Measurements from ENCODE around the gene DEK. TPM values are rescaled to one million over a fixed set of nuclear protein-coding genes. Genes with fewer than 3 reads are reported as not detected.

Gene DEK
- total and polyA plus RNA-seq, 2 donors (not counting 1 experiment from before 2014, with no cell fraction given), result 13.6 to 114 TPM

- H2AFZ ChIP-seq (ENCODE audit: insufficient read depth, low read depth, low read length, poor library complexity, severe bottlenecking), result no peak overlapping the region
- peaks cover 12% of the 10 kb centered on the region for H3K4me1 Mint-ChIP-seq
- POLR2A ChIA-PET, result no interaction called here
- H3K79me2 ChIP-seq (ENCODE audit: control insufficient read depth, insufficient read depth, low read length), result peaks cover 24% of the 10 kb centered on the region
- no peaks in the 10 kb centered on the region for H3K9me3 ChIP-seq (ENCODE audit: control extremely low read depth in 1 of 3, control insufficient read depth in 2 of 3, insufficient read depth in 1 of 3, low read length in 2 of 3)
- DNase-seq, result no peak
- no peak overlapping the region for H3K4me2 ChIP-seq (replicated peaks; ENCODE audit: low read depth, low read length, poor library complexity, severe bottlenecking)
- no peaks in the 10 kb centered on the region for H3K4me1 ChIP-seq (ENCODE audit: control insufficient read depth in 2 of 2, insufficient read depth in 2 of 2, low read length in 2 of 2)
- 90% methylated on average over 2 of the region's 3 CpGs for WGBS (ENCODE audit: insufficient coverage)
- intact Hi-C loops (cut with micrococcal nuclease), result no loop called here
- H3K27ac Mint-ChIP-seq, result no peak overlapping the region
- CTCF ChIA-PET, result no interaction called here
- no peak for TF ChIP-seq CTCF (IDR thresholded peaks at IDR 0.05)
- TF ChIP-seq EZH2 (IDR thresholded peaks at IDR 0.05; ENCODE audit: borderline replicate concordance, insufficient read depth, low read depth, low read length, poor library complexity, severe bottlenecking), result no peak
- no peak overlapping the region for H3K27ac ChIP-seq (ENCODE audit: low read length in 2 of 2)
- no peaks in the 10 kb centered on the region for H3K27me3 ChIP-seq (replicated peaks in 1 of 4; ENCODE audit: control extremely low read depth in 1 of 4, control insufficient read depth in 3 of 4, insufficient read depth in 4 of 4, low read length in 3 of 4)
- H3K4me3 ChIP-seq (ENCODE audit: control extremely low read depth in 1 of 5, extremely low read depth in 1 of 5, insufficient read depth in 1 of 5, low read depth in 2 of 5, low read length in 4 of 5), result no peak overlapping the region
- no peak for ATAC-seq (ENCODE audit: low read depth)
- H3K9ac ChIP-seq (ENCODE audit: low read length), result no peak overlapping the region
- H3K36me3 ChIP-seq (replicated peaks in 1 of 2; ENCODE audit: control extremely low read depth in 1 of 2, control insufficient read depth in 1 of 2, extremely low read depth in 1 of 2, insufficient read depth in 2 of 2, low read length in 1 of 2), result peaks cover 26 to 47% of the 10 kb centered on the region in 2 experiments
- no peaks in the 10 kb centered on the region for H3K27me3 Mint-ChIP-seq
- no peaks in the 10 kb centered on the region for H4K20me1 ChIP-seq (ENCODE audit: control insufficient read depth, insufficient read depth, low read length, poor library complexity, severe bottlenecking)
- H3K4me3 Mint-ChIP-seq, result no peak overlapping the region
- H3K9me3 Mint-ChIP-seq (ENCODE audit: insufficient read depth), result no peaks in the 10 kb centered on the region
These were observed 20.9 kb downstream of the DEK start for GRCh38 chr6:18243302-18243893.

GRCh38 chr6:18242062-18242851, 22.1 kb downstream of the DEK start:
- Mint-ChIP-seq H3K4me3 (no peak overlapping the region), H3K9me3 (ENCODE audit: insufficient read depth) (no peaks in the 10 kb centered on the region), H3K27me3 (no peaks in the 10 kb centered on the region), H3K4me1 (peaks cover 12% of the 10 kb centered on the region), H3K27ac (no peak overlapping the region)
- DNase-seq, result no peak
- Histone ChIP-seq H3K4me2 (replicated peaks; ENCODE audit: low read depth, low read length, poor library complexity, severe bottlenecking) (no peak overlapping the region), H4K20me1 (ENCODE audit: control insufficient read depth, insufficient read depth, low read length, poor library complexity, severe bottlenecking) (no peaks in the 10 kb centered on the region), H2AFZ (ENCODE audit: insufficient read depth, low read depth, low read length, poor library complexity, severe bottlenecking) (no peak overlapping the region), H3K36me3 (replicated peaks in 1 of 2; ENCODE audit: control extremely low read depth in 1 of 2, control insufficient read depth in 1 of 2, extremely low read depth in 1 of 2, insufficient read depth in 2 of 2, low read length in 1 of 2) (peaks cover 25 to 50% of the 10 kb centered on the region in 2 experiments), H3K9me3 (ENCODE audit: control extremely low read depth in 1 of 3, control insufficient read depth in 2 of 3, insufficient read depth in 1 of 3, low read length in 2 of 3) (no peaks in the 10 kb centered on the region), H3K4me3 (ENCODE audit: control extremely low read depth in 1 of 5, extremely low read depth in 1 of 5, insufficient read depth in 1 of 5, low read depth in 2 of 5, low read length in 4 of 5) (no peak overlapping the region), H3K9ac (ENCODE audit: low read length) (no peak overlapping the region), H3K27ac (ENCODE audit: low read length in 2 of 2) (no peak overlapping the region), H3K4me1 (ENCODE audit: control insufficient read depth in 2 of 2, insufficient read depth in 2 of 2, low read length in 2 of 2) (no peaks in the 10 kb centered on the region), H3K79me2 (ENCODE audit: control insufficient read depth, insufficient read depth, low read length) (peaks cover 24% of the 10 kb centered on the region), H3K27me3 (replicated peaks in 1 of 4; ENCODE audit: control extremely low read depth in 1 of 4, control insufficient read depth in 3 of 4, insufficient read depth in 4 of 4, low read length in 3 of 4) (no peaks in the 10 kb centered on the region)
- ChIA-PET POLR2A (no interaction called here), CTCF (interaction anchor here (1.4 to 1.6 kb wide), 2 partner anchors 86 to 261 kb away, joined by 3 to 5 read pairs; no protein-coding TSS in a partner anchor)
- TF ChIP-seq CTCF (IDR thresholded peaks at IDR 0.05) (no peak), EZH2 (IDR thresholded peaks at IDR 0.05; ENCODE audit: borderline replicate concordance, insufficient read depth, low read depth, low read length, poor library complexity, severe bottlenecking) (no peak)
- WGBS (ENCODE audit: insufficient coverage), result 82% methylated on average over 10 of the region's 11 CpGs
- intact Hi-C loops (cut with micrococcal nuclease), result no loop called here
- ATAC-seq (ENCODE audit: low read depth), result no peak
